Naive thymus-derived CD4-positive, alpha-beta T cell (primary cell): ENCODE results near the gene EPHX1. TPM values are rescaled to one million over a fixed set of nuclear protein-coding genes. Genes with fewer than 3 reads are reported as not detected.
A peak's percentile ranks its signal among the peaks of the same experiment; 100 is the strongest.

Experiments used
- ATAC-seq: fragments of 150-1000 bp; cut with Tn5 transposase; 2 replicates; pipeline ENCODE4 v1.10.0; 2021; ENCODE audit warnings: mild to moderate bottlenecking, moderate library complexity
- CTCF ChIA-PET: fragments of 350-600 bp; sonication (Branson Sonifier 250); formaldehyde crosslinking; loops from one replicate; lab custom pipeline; 2021; ENCODE audit warnings: antibody characterized with exemption; lab: Charles Lee
- POLR2A ChIA-PET: fragments of 350-600 bp; sonication (Branson Sonifier 250); formaldehyde crosslinking; loops from one replicate; lab custom pipeline; 2021; ENCODE audit warnings: antibody characterized with exemption, inconsistent platforms; lab: Charles Lee
- DNase-seq, 9 donors: peaks; one replicate each; pipeline versions ENCODE4 v3.0.0 to v3.0.0-alpha.2; 2020 to 2022; ENCODE audit warnings: mixed read lengths in 1 of 9
- H3K27ac ChIP-seq: one replicate; pipeline ENCODE4 v1.7.0; 2013; ENCODE audit warnings: mild to moderate bottlenecking, low read depth, low read length, moderate library complexity
- H3K27me3 ChIP-seq, 2 donors: one replicate each; pipeline ENCODE4 v1.7.0; 2013; ENCODE audit warnings: low read length in 2 of 2, mild to moderate bottlenecking in 2 of 2, moderate library complexity in 2 of 2; ENCODE audit not compliant: control insufficient read depth in 2 of 2, insufficient read depth in 2 of 2
- H3K36me3 ChIP-seq, 3 experiments: 1 replicate in 2 of 3; 2 replicates in 1 of 3; pipeline ENCODE4 v1.7.0; 2013; ENCODE audit warnings: low read length in 3 of 3, mild to moderate bottlenecking in 3 of 3, moderate library complexity in 1 of 3; ENCODE audit not compliant: insufficient read depth in 3 of 3, control insufficient read depth in 2 of 3
- H3K4me1 ChIP-seq, 2 donors: one replicate each; pipeline ENCODE4 v1.7.0; 2013; ENCODE audit warnings: low read length in 2 of 2, mild to moderate bottlenecking in 2 of 2, moderate library complexity in 1 of 2; ENCODE audit not compliant: control insufficient read depth in 2 of 2, insufficient read depth in 2 of 2
- H3K4me3 ChIP-seq: 2 replicates; pipeline ENCODE4 v1.7.0; 2013; ENCODE audit warnings: mild to moderate bottlenecking, low read length
- H3K9me3 ChIP-seq, 3 experiments: 1 replicate in 2 of 3; 2 replicates in 1 of 3; pipeline ENCODE4 v1.7.0; 2013; ENCODE audit warnings: low read length in 3 of 3; ENCODE audit not compliant: control insufficient read depth in 2 of 3
- H3K27ac Mint-ChIP-seq, 9 donors: one replicate each; pipeline ENCODE4 v1.8.0; 2020 to 2022; ENCODE audit warnings: mixed read lengths in 9 of 9, mild to moderate bottlenecking in 8 of 9, moderate library complexity in 5 of 9, inconsistent platforms in 2 of 9
- H3K27me3 Mint-ChIP-seq, 5 donors: one replicate each; pipeline ENCODE4 v1.8.0; 2021 to 2022; ENCODE audit warnings: mixed read lengths in 5 of 5, mild to moderate bottlenecking in 1 of 5
- H3K36me3 Mint-ChIP-seq, 5 donors: one replicate each; pipeline ENCODE4 v1.8.0; 2020 to 2022; ENCODE audit warnings: mixed read lengths in 5 of 5, mild to moderate bottlenecking in 3 of 5, inconsistent platforms in 1 of 5
- H3K4me1 Mint-ChIP-seq, 7 donors: one replicate each; pipeline ENCODE4 v1.8.0; 2020 to 2022; ENCODE audit warnings: mixed read lengths in 7 of 7, mild to moderate bottlenecking in 3 of 7, inconsistent platforms in 1 of 7
- H3K4me3 Mint-ChIP-seq, 10 donors: one replicate each; pipeline ENCODE4 v1.8.0; 2020 to 2022; ENCODE audit warnings: mild to moderate bottlenecking in 10 of 10, mixed read lengths in 10 of 10, moderate library complexity in 6 of 10, inconsistent platforms in 2 of 10
- H3K9me3 Mint-ChIP-seq, 11 donors: one replicate each; pipeline ENCODE4 v1.8.0; 2020 to 2022; ENCODE audit warnings: mixed read lengths in 11 of 11, mild to moderate bottlenecking in 4 of 11, inconsistent platforms in 1 of 11, moderate library complexity in 1 of 11
- intact Hi-C, 2 donors: fragments of 100-400 bp; cut with micrococcal nuclease; formaldehyde crosslinking; loops; one replicate each; pipeline ENCODE4 v1.15.1; 2023
- polyA plus RNA-seq, 2 donors: library from polyadenylated mRNA; unstranded; fragments of 300-500 nt; fragmentation: Illumina TruSeq; gene quantifications; one replicate each; pipeline ENCODE4 v1.2.3, GENCODE V29; 2021
- total RNA-seq, 6 experiments: library from RNA in 5 of 6; stranded (reverse) in 5 of 6; gene quantifications; 1 replicate in 5 of 6; 2 replicates in 1 of 6; pipeline ENCODE4 v1.2.3 and lab custom pipeline; 2021 to 2026

The EPHX1 gene
- total and polyA plus RNA-seq, 7 experiments from 2014 or later: 0.66 to 3.2 (median 2.0) TPM

DNA sequence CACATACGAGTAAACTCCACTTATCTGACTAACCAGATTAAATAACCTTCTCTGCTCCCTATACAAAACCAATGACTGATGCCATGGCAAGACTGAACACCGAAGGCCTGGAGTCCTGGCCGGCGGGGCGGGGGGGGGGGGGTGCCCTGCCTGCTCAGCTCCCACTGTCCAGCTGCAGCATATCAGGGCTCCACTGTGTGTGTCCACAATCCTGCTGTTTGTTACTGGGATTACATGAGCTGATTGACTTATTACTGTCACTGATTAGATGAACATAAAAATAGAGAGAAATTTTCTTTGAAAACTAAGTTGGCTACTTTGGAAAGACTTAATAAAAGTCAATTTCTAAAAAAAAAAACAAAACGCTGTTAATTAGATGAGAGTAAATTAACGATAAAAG is 47.3 kb downstream of the EPHX1 start:
- no peak for DNase-seq
- no peaks in the 10 kb centered on the region for H3K27me3 Mint-ChIP-seq
- H3K4me3 Mint-ChIP-seq: no peak overlapping the region
- H3K9me3 Mint-ChIP-seq: no peaks in the 10 kb centered on the region
- POLR2A ChIA-PET: interaction anchor here (0.5 to 4.5 kb wide), 7 partner anchors 24 to 81 kb away, joined by 3 to 32 read pairs (median 4); partner anchors contain the start of gene TMEM63A
- intact Hi-C loops: no loop called here
- ATAC-seq: no peak
- peaks cover 14 to 38% (median 27%) of the 10 kb centered on the region in 7 donors for H3K4me1 Mint-ChIP-seq
- CTCF ChIA-PET: interaction anchor here (0.6 to 1.0 kb wide), 2 partner anchors 9 to 10 kb away, joined by 3 read pairs; no protein-coding TSS in a partner anchor
- Histone ChIP-seq H3K27ac (no peak overlapping the region), H3K4me1 (peaks cover 0 to 6% of the 10 kb centered on the region in 2 donors), H3K27me3 (no peaks in the 10 kb centered on the region), H3K36me3 (peaks cover 44 to 100% (median 52%) of the 10 kb centered on the region in 3 experiments), H3K9me3 (no peaks in the 10 kb centered on the region), H3K4me3 (no peak overlapping the region)
- H3K36me3 Mint-ChIP-seq: peaks cover 16 to 75% (median 40%) of the 10 kb centered on the region in 5 donors
- H3K27ac Mint-ChIP-seq: peak overlapping the region in 4 of 9 donors; percentile 9 to 64 (median 44)

DNA sequence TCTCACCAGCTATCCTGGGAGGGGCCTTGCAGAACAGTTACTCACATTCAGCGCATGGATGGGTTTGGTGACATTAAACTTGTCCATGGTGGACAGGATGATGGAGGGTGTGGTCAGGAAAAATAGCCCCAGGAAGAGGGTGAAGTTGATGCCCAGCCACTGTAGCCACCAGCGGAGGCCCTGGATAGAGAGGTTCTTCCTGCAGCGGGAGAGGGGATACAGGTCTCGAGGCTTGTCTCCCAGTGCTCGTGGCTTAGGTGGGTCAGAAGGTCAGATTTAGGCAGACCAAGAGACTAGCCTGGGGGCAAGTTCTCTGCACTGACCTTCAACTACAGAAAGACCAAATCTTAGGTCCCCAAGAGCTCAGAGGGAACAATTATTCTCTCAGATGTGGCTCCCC is 49.2 kb downstream of the EPHX1 start:
- H3K27ac ChIP-seq: peak overlapping the region; percentile 6
- CTCF ChIA-PET: interaction anchor here (0.5 to 2.3 kb wide), 3 partner anchors 25 to 127 kb away, joined by 6 to 7 read pairs (median 7); no protein-coding TSS in a partner anchor

DNA sequence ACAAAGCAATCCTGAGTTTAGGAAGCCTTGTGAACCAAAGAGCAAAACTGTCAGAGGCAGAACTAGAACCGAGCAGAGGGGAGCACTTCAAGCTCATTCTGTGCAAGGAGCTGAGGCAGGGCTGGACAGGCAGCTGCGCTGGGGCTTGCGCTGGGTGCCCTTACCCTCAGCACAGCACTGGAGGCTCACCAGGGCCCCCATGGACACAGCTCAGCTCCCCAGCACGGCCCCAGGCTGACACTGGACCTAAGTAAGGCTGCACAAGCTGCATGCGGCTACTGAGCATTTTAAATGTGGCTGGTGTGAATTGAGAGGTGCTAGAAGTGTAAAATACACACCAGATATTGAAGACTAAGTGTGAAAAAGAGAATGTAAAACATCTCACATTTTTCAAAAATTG is 50.2 kb downstream of the EPHX1 start:
- H3K4me3 Mint-ChIP-seq: no peak overlapping the region
- peaks cover 5 to 22% (median 12%) of the 10 kb centered on the region in 7 donors for H3K4me1 Mint-ChIP-seq
- H3K27ac Mint-ChIP-seq: peak overlapping the region in 5 of 9 donors; percentile 39 to 75 (median 51)
- peaks cover 49 to 100% (median 50%) of the 10 kb centered on the region in 3 experiments for H3K36me3 ChIP-seq
- H3K36me3 Mint-ChIP-seq: peaks cover 9 to 63% (median 30%) of the 10 kb centered on the region in 5 donors
- H3K9me3 ChIP-seq: no peaks in the 10 kb centered on the region
- no peaks in the 10 kb centered on the region for H3K27me3 ChIP-seq
- H3K4me1 ChIP-seq: peaks cover 0 to under 1% of the 10 kb centered on the region in 2 donors
- no peak overlapping the region for H3K4me3 ChIP-seq
- CTCF ChIA-PET: interaction anchor here (1.0 to 2.3 kb wide), 2 partner anchors 18 to 51 kb away, joined by 4 to 7 read pairs; no protein-coding TSS in a partner anchor
- ATAC-seq (no peak), DNase-seq (no peak)
- POLR2A ChIA-PET: interaction anchor here (0.8 to 4.5 kb wide), 5 partner anchors 9 to 51 kb away, joined by 3 to 32 read pairs (median 3); partner anchors contain the start of gene TMEM63A
- no peaks in the 10 kb centered on the region for H3K27me3 Mint-ChIP-seq
- H3K9me3 Mint-ChIP-seq: no peaks in the 10 kb centered on the region
- intact Hi-C loops: no loop called here
- peak overlapping the region; percentile 15 for H3K27ac ChIP-seq

More for the DNA sequence above, 49.2 kb downstream of the EPHX1 start:
- Histone ChIP-seq H3K36me3 (peaks cover 45 to 100% (median 55%) of the 10 kb centered on the region in 3 experiments), H3K27me3 (no peaks in the 10 kb centered on the region), H3K4me3 (no peak overlapping the region), H3K9me3 (no peaks in the 10 kb centered on the region), H3K4me1 (no peaks in the 10 kb centered on the region)
- Mint-ChIP-seq H3K27ac (peak overlapping the region in 3 of 9 donors; percentile 43 to 87 (median 76)), H3K9me3 (no peaks in the 10 kb centered on the region), H3K36me3 (peaks cover 14 to 68% (median 36%) of the 10 kb centered on the region in 5 donors), H3K27me3 (no peaks in the 10 kb centered on the region), H3K4me3 (no peak overlapping the region), H3K4me1 (peaks cover 10 to 22% (median 16%) of the 10 kb centered on the region in 7 donors)
- ATAC-seq (no peak), DNase-seq (no peak)
- POLR2A ChIA-PET: interaction anchor here (0.6 to 4.5 kb wide), 7 partner anchors 11 to 124 kb away, joined by 3 to 32 read pairs (median 3); partner anchors contain the start of gene TMEM63A
- intact Hi-C loops: no loop called here

DNA sequence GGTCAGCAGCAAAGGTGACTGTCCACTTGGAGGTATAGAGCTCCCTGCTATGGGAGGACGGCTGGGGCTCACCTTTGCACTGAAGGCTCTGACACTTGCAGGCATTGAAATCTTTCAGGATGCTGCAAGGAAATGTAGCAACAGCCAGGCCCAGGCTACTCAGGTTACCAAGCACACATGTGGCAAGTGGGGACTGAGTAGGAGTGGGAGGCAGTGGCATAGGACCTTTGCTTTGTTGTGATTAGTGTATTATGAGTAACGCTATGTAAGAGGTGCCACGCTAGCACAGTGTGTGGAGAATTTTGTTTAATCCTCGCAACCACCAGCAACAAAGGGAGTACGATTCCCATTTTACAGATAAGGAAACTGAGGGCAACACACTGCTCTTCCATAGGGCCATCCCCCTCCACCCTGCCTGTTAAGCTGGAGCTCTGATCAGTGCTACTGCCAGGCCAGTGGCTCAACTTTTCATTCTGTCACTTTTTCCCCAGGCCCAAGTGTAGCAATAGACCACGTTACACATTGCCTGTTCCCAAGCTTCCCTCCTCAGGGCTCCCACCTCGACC is 51.0 kb downstream of the EPHX1 start:
- ChIA-PET POLR2A (interaction anchor here (0.6 to 4.5 kb wide), 5 partner anchors 12 to 345 kb away, joined by 3 to 32 read pairs (median 3); partner anchors contain the start of genes SRP9 and TMEM63A), CTCF (interaction anchor here (2.3 kb wide), 1 partner anchor 50 kb away, joined by 7 read pairs; no protein-coding TSS in a partner anchor)
- H3K36me3 Mint-ChIP-seq: peaks cover 7 to 64% (median 30%) of the 10 kb centered on the region in 5 donors
- H3K4me3 Mint-ChIP-seq: no peak overlapping the region
- peaks cover 51 to 100% (median 57%) of the 10 kb centered on the region in 3 experiments for H3K36me3 ChIP-seq
- H3K9me3 ChIP-seq: no peaks in the 10 kb centered on the region
- peaks cover 13 to 24% (median 19%) of the 10 kb centered on the region in 7 donors for H3K4me1 Mint-ChIP-seq
- ATAC-seq: no peak
- H3K4me1 ChIP-seq: peaks cover 5 to 9% of the 10 kb centered on the region in 2 donors
- intact Hi-C loops: no loop called here
- peak overlapping the region in 6 of 9 donors; percentile 28 to 84 (median 72) for H3K27ac Mint-ChIP-seq
- no peak overlapping the region for H3K4me3 ChIP-seq
- H3K27me3 Mint-ChIP-seq: no peaks in the 10 kb centered on the region
- no peaks in the 10 kb centered on the region for H3K9me3 Mint-ChIP-seq
- no peaks in the 10 kb centered on the region for H3K27me3 ChIP-seq
- no peak overlapping the region for H3K27ac ChIP-seq
- no peak for DNase-seq

DNA sequence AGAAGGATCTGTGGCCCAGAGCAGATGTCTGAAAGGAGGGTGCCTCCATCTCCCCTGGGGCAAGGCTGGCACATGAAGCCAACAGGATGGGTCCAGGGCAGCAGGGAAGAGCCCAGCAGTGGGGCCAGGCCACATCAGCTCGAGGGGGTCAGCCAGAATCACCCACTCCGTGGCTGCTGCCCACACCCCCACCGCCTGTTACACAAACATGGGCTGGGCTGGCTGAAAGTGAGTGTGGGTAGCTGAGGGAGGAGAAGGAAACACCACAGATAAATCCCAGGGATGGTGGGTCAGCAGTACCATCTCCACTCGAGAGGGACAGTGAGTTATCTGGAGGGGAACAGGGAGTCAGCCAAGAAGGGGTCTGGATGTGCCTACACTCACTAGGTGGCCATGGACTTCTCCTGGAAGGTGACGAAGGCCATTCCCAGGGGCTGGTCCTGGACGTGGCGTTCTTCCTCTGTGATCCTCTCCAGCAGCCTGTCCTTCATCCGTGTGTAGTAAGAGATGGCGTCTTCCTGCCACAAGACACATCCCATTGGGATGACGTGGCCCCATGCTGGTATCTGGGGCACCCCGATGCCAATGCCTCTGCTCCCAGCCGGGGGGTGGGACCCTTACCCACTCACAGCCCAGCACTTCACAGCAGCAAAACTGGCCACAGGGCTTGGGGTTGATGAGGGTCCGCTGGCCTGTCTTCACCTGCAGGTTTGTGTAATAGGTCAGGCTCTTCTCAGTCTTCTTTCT is 52.1 kb downstream of the EPHX1 start:
- intact Hi-C loops: no loop called here

GRCh38 chr1:225862581-225862950 is 52.6 kb downstream of the EPHX1 start:
- no peaks in the 10 kb centered on the region for H3K27me3 Mint-ChIP-seq
- no peak overlapping the region for H3K4me3 Mint-ChIP-seq
- POLR2A ChIA-PET: interaction anchor here (1.0 to 5.6 kb wide), 4 partner anchors 11 to 35 kb away, joined by 4 to 55 read pairs (median 13); partner anchors contain the start of gene TMEM63A
- Histone ChIP-seq H3K27ac (no peak overlapping the region), H3K36me3 (peaks cover 54 to 100% (median 55%) of the 10 kb centered on the region in 3 experiments), H3K4me3 (no peak overlapping the region), H3K27me3 (no peaks in the 10 kb centered on the region), H3K9me3 (no peaks in the 10 kb centered on the region), H3K4me1 (peaks cover 21 to 26% of the 10 kb centered on the region in 2 donors)
- intact Hi-C loops: no loop called here
- H3K4me1 Mint-ChIP-seq: peaks cover 22 to 39% (median 31%) of the 10 kb centered on the region in 7 donors
- H3K36me3 Mint-ChIP-seq: peaks cover 9 to 66% (median 46%) of the 10 kb centered on the region in 5 donors
- no peak for DNase-seq
- CTCF ChIA-PET: no interaction called here
- H3K9me3 Mint-ChIP-seq: no peaks in the 10 kb centered on the region
- H3K27ac Mint-ChIP-seq: peak overlapping the region in 3 of 9 donors; percentile 38 to 51 (median 43)
- ATAC-seq: no peak

More for the DNA sequence above, 52.1 kb downstream of the EPHX1 start:
- ATAC-seq (no peak), DNase-seq (no peak)
- Histone ChIP-seq H3K9me3 (no peaks in the 10 kb centered on the region), H3K36me3 (peaks cover 50 to 100% (median 53%) of the 10 kb centered on the region in 3 experiments), H3K27ac (no peak overlapping the region), H3K4me3 (no peak overlapping the region), H3K27me3 (no peaks in the 10 kb centered on the region), H3K4me1 (peaks cover 15 to 20% of the 10 kb centered on the region in 2 donors)
- no peaks in the 10 kb centered on the region for H3K27me3 Mint-ChIP-seq
- H3K27ac Mint-ChIP-seq: peak overlapping the region in 4 of 9 donors; percentile 43 to 71 (median 59)
- POLR2A ChIA-PET: interaction anchor here (0.6 to 5.6 kb wide), 5 partner anchors 13 to 346 kb away, joined by 3 to 55 read pairs (median 3); partner anchors contain the start of genes SRP9 and TMEM63A
- CTCF ChIA-PET: no interaction called here
- H3K4me3 Mint-ChIP-seq: no peak overlapping the region
- H3K4me1 Mint-ChIP-seq: peaks cover 18 to 33% (median 26%) of the 10 kb centered on the region in 7 donors
- H3K9me3 Mint-ChIP-seq: no peaks in the 10 kb centered on the region
- peaks cover 9 to 67% (median 40%) of the 10 kb centered on the region in 5 donors for H3K36me3 Mint-ChIP-seq
